ENCODE data around the gene PRKN. TPM values are rescaled to one million over a fixed set of nuclear protein-coding genes. Genes with fewer than 3 reads are reported as not detected.
A peak's percentile ranks its signal among the peaks of the same experiment; 100 is the strongest.

The PRKN gene
- total and polyA plus RNA-seq, 2 donors (not counting 1 experiment from before 2014, with no cell fraction given): 0.43 to 4.6 TPM

GRCh38 chr6:162140251-162140852, 587.2 kb downstream of the PRKN start:
- Histone ChIP-seq H3K4me1 (ENCODE audit: control insufficient read depth, extremely low read depth, insufficient read depth, low read length) (no peaks in the 10 kb centered on the region), H3K36me3 (ENCODE audit: control insufficient read depth, insufficient read depth, low read length) (no peaks in the 10 kb centered on the region), H3K9ac (ENCODE audit: insufficient read depth, low read length) (no peak overlapping the region), H3K27ac (ENCODE audit: insufficient read depth, low read length) (no peak overlapping the region), H3K79me2 (ENCODE audit: control insufficient read depth, insufficient read depth, low read length) (no peaks in the 10 kb centered on the region), H3K9me3 (ENCODE audit: control insufficient read depth, insufficient read depth, low read depth, low read length) (no peaks in the 10 kb centered on the region), H3K4me3 (replicated peaks in 1 of 4; ENCODE audit: control extremely low read depth in 1 of 4, insufficient read depth in 1 of 4, low read depth in 3 of 4, low read length in 4 of 4) (no peak overlapping the region), H4K20me1 (ENCODE audit: control insufficient read depth, extremely low read depth, insufficient read depth, low read length) (no peaks in the 10 kb centered on the region), H3K27me3 (ENCODE audit: control insufficient read depth, insufficient read depth, low read length) (no peaks in the 10 kb centered on the region), H2AFZ (ENCODE audit: low read length) (no peak overlapping the region), H3K4me2 (ENCODE audit: extremely low read depth, insufficient read depth, low read length) (no peak overlapping the region)
- no peak for DNase-seq (ENCODE audit: low read depth in 2 of 2)
- TF ChIP-seq, protein P1, sequence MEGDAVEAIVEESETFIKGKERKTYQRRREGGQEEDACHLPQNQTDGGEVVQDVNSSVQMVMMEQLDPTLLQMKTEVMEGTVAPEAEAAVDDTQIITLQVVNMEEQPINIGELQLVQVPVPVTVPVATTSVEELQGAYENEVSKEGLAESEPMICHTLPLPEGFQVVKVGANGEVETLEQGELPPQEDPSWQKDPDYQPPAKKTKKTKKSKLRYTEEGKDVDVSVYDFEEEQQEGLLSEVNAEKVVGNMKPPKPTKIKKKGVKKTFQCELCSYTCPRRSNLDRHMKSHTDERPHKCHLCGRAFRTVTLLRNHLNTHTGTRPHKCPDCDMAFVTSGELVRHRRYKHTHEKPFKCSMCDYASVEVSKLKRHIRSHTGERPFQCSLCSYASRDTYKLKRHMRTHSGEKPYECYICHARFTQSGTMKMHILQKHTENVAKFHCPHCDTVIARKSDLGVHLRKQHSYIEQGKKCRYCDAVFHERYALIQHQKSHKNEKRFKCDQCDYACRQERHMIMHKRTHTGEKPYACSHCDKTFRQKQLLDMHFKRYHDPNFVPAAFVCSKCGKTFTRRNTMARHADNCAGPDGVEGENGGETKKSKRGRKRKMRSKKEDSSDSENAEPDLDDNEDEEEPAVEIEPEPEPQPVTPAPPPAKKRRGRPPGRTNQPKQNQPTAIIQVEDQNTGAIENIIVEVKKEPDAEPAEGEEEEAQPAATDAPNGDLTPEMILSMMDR (conservative IDR thresholded peaks at IDR 0.05 in 1 of 2, IDR thresholded peaks at IDR 0.05 in 1 of 2; ENCODE audit: low read depth in 1 of 2, low read length in 2 of 2): no peak
- TF ChIP-seq EZH2 (IDR thresholded peaks at IDR 0.05; ENCODE audit: low read length, missing control alignments): no peak

- TF ChIP-seq EZH2 (IDR thresholded peaks at IDR 0.05; ENCODE audit: low read length, missing control alignments): no peak
- TF ChIP-seq, protein P1 (conservative IDR thresholded peaks at IDR 0.05 in 1 of 2, IDR thresholded peaks at IDR 0.05 in 1 of 2; ENCODE audit: low read depth in 1 of 2, low read length in 2 of 2): no peak
- H3K36me3 ChIP-seq (ENCODE audit: control insufficient read depth, insufficient read depth, low read length): no peaks in the 10 kb centered on the region
- H3K79me2 ChIP-seq (ENCODE audit: control insufficient read depth, insufficient read depth, low read length): no peaks in the 10 kb centered on the region
- H3K9ac ChIP-seq (ENCODE audit: insufficient read depth, low read length): no peak overlapping the region
- no peaks in the 10 kb centered on the region for H3K27me3 ChIP-seq (ENCODE audit: control insufficient read depth, insufficient read depth, low read length)
- no peaks in the 10 kb centered on the region for H3K4me1 ChIP-seq (ENCODE audit: control insufficient read depth, extremely low read depth, insufficient read depth, low read length)
- H3K9me3 ChIP-seq (ENCODE audit: control insufficient read depth, insufficient read depth, low read depth, low read length): no peaks in the 10 kb centered on the region
- no peak overlapping the region for H3K4me2 ChIP-seq (ENCODE audit: extremely low read depth, insufficient read depth, low read length)
- H3K4me3 ChIP-seq (replicated peaks in 1 of 4; ENCODE audit: control extremely low read depth in 1 of 4, insufficient read depth in 1 of 4, low read depth in 3 of 4, low read length in 4 of 4): no peak overlapping the region
- no peaks in the 10 kb centered on the region for H4K20me1 ChIP-seq (ENCODE audit: control insufficient read depth, extremely low read depth, insufficient read depth, low read length)
- no peak overlapping the region for H3K27ac ChIP-seq (ENCODE audit: insufficient read depth, low read length)
- H2AFZ ChIP-seq (ENCODE audit: low read length): no peak overlapping the region
- DNase-seq (ENCODE audit: low read depth in 2 of 2): no peak
Measured at GRCh38 chr6:162125659-162126058, 601.9 kb downstream of the PRKN start.

DNA sequence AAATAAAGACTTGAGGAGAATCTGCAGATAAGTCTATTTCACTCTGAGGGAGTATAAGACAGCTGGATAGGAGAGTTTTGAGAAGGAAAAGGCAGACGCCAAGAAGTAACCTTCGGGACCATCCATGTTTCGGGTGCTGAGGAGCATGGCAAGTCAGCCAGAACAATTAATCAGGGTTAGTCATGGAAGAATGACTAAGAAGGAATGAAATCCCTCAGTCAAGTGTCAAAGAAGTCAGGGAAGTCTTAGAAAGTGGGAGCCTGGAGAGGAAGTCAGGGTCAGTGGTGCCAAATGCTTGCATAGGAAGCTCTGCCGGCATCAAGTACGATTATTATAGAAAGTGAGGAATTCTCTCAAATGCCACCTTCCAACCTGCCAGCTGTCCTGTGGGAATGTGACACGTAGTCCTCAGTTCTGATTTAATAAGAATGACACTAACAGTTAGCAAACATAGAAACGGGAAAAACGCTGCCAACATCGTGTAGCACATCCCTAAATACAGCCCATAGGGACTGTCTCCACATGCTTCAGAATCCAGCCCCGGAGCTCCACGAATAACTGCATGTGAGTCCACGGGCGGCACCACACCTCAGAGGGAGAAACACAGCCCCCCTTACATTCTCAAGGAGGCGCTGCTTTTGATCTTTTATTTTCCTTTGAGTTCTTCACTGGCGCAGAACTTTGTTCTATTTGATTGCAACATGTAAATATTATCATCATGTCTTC, 602.7 kb downstream of the PRKN start:
- H3K27ac ChIP-seq (ENCODE audit: insufficient read depth, low read length): no peak overlapping the region
- H3K36me3 ChIP-seq (ENCODE audit: control insufficient read depth, insufficient read depth, low read length): no peaks in the 10 kb centered on the region
- no peaks in the 10 kb centered on the region for H4K20me1 ChIP-seq (ENCODE audit: control insufficient read depth, extremely low read depth, insufficient read depth, low read length)
- no peak overlapping the region for H3K9ac ChIP-seq (ENCODE audit: insufficient read depth, low read length)
- H3K4me2 ChIP-seq (ENCODE audit: extremely low read depth, insufficient read depth, low read length): no peak overlapping the region
- H2AFZ ChIP-seq (ENCODE audit: low read length): no peak overlapping the region
- H3K79me2 ChIP-seq (ENCODE audit: control insufficient read depth, insufficient read depth, low read length): no peaks in the 10 kb centered on the region
- H3K9me3 ChIP-seq (ENCODE audit: control insufficient read depth, insufficient read depth, low read depth, low read length): no peaks in the 10 kb centered on the region
- no peaks in the 10 kb centered on the region for H3K4me1 ChIP-seq (ENCODE audit: control insufficient read depth, extremely low read depth, insufficient read depth, low read length)
- TF ChIP-seq EZH2 (IDR thresholded peaks at IDR 0.05; ENCODE audit: low read length, missing control alignments): no peak
- TF ChIP-seq, protein P1 (conservative IDR thresholded peaks at IDR 0.05 in 1 of 2, IDR thresholded peaks at IDR 0.05 in 1 of 2; ENCODE audit: low read depth in 1 of 2, low read length in 2 of 2): no peak
- peak in 1 of 2 donors; percentile 26 for DNase-seq (ENCODE audit: low read depth in 2 of 2)
- no peak overlapping the region for H3K4me3 ChIP-seq (replicated peaks in 1 of 4; ENCODE audit: control extremely low read depth in 1 of 4, insufficient read depth in 1 of 4, low read depth in 3 of 4, low read length in 4 of 4)
- no peaks in the 10 kb centered on the region for H3K27me3 ChIP-seq (ENCODE audit: control insufficient read depth, insufficient read depth, low read length)

All from fibroblast of lung (primary cell).